WTC11 (cell line): Measurements from ENCODE around the gene NKIRAS2. TPM values are rescaled to one million over a fixed set of nuclear protein-coding genes. Genes with fewer than 3 reads are reported as not detected.

ENCODE experiments used
- ATAC-seq: fragments of 200-7000 bp; cut with Tn5 transposase; 2 replicates; pipeline ENCODE4 v1.10.0; 2021; ENCODE audit warnings: mild to moderate bottlenecking, moderate library complexity
- CTCF ChIA-PET: fragments of 300-600 bp; sonication (Branson Sonifier 250); formaldehyde crosslinking; loops from one replicate; lab custom pipeline; 2021; ENCODE audit warnings: antibody characterized with exemption; lab: Charles Lee
- POLR2A ChIA-PET: fragments of 350-600 bp; sonication (Branson Sonifier 250); formaldehyde crosslinking; loops from one replicate; lab custom pipeline; 2021; ENCODE audit warnings: antibody characterized with exemption; lab: Charles Lee
- DNase-seq: peaks from one replicate; pipeline ENCODE4 v3.0.0; 2021; ENCODE audit warnings: low spot score
- H3K27ac Mint-ChIP-seq: 2 replicates; pipeline ENCODE4 v1.8.0; 2021; ENCODE audit warnings: mixed read lengths
- H3K27me3 Mint-ChIP-seq: 2 replicates; pipeline ENCODE4 v1.8.0; 2021; ENCODE audit warnings: low read depth, mild to moderate bottlenecking, moderate library complexity, mixed read lengths
- H3K36me3 Mint-ChIP-seq: 2 replicates; pipeline ENCODE4 v1.8.0; 2021; ENCODE audit warnings: mixed read lengths
- H3K4me1 Mint-ChIP-seq: 2 replicates; pipeline ENCODE4 v1.8.0; 2022; ENCODE audit warnings: mixed read lengths
- H3K4me3 Mint-ChIP-seq: 2 replicates; pipeline ENCODE4 v1.8.0; 2021; ENCODE audit warnings: mild to moderate bottlenecking, moderate library complexity, mixed read lengths
- H3K9me3 Mint-ChIP-seq: 2 replicates; pipeline ENCODE4 v1.8.0; 2021; ENCODE audit warnings: mixed read lengths
- ATF1 ChIP-seq: sonication (generic); formaldehyde crosslinking; IDR thresholded peaks from 2 replicates; pipeline ENCODE4 v1.8.1; 2023; ENCODE audit warnings: mild to moderate bottlenecking, moderate library complexity, missing genetic modification reagents
- E2F1 ChIP-seq: sonication (generic); formaldehyde crosslinking; IDR thresholded peaks from 2 replicates; pipeline ENCODE4 v1.8.0; 2022; ENCODE audit warnings: mild to moderate bottlenecking, missing genetic modification reagents
- ELF4 ChIP-seq: sonication (generic); formaldehyde crosslinking; IDR thresholded peaks from 2 replicates; pipeline ENCODE4 v1.8.1; 2022; ENCODE audit warnings: low read depth, mild to moderate bottlenecking, moderate library complexity, missing genetic modification reagents
- GTF2I ChIP-seq: fragments of 250-450 bp; sonication (Bioruptor Pico); conservative IDR thresholded peaks from 2 replicates; pipeline ENCODE4 v1.4.0; 2021; ENCODE audit warnings: mild to moderate bottlenecking
- JAZF1 ChIP-seq: fragments of 250-450 bp; sonication (Bioruptor Pico); IDR thresholded peaks from 2 replicates; pipeline ENCODE4 v1.9.0; 2021; ENCODE audit warnings: moderate library complexity, mild to moderate bottlenecking, inconsistent platforms
- JUN ChIP-seq: sonication (generic); formaldehyde crosslinking; IDR thresholded peaks from 2 replicates; pipeline ENCODE4 v1.8.0; 2023; ENCODE audit warnings: mild to moderate bottlenecking, missing genetic modification reagents
- MXD4 ChIP-seq: fragments of 250-450 bp; sonication (Bioruptor Pico); IDR thresholded peaks from 2 replicates; pipeline ENCODE4 v1.8.0; 2021; ENCODE audit warnings: mild to moderate bottlenecking, moderate library complexity, borderline replicate concordance
- TP53 ChIP-seq: sonication (generic); formaldehyde crosslinking; IDR thresholded peaks from 2 replicates; pipeline ENCODE4 v1.8.1; 2023; ENCODE audit warnings: mild to moderate bottlenecking, missing genetic modification reagents
- ZBTB21 ChIP-seq: sonication (generic); formaldehyde crosslinking; IDR thresholded peaks from 2 replicates; pipeline ENCODE4 v1.8.1; 2023; ENCODE audit warnings: mild to moderate bottlenecking, missing genetic modification reagents, borderline replicate concordance
- ZNF263 ChIP-seq: sonication (generic); formaldehyde crosslinking; IDR thresholded peaks from 2 replicates; pipeline ENCODE4 v1.8.1; 2022; ENCODE audit warnings: low read depth, mild to moderate bottlenecking, moderate library complexity, missing genetic modification reagents
- total RNA-seq: library from RNA; stranded (reverse); gene quantifications from 3 replicates; pipeline ENCODE4 v1.2.3, GENCODE V29; 2021
- TF ChIP-seq, protein P1 (sequence below): sonication (generic); formaldehyde crosslinking; IDR thresholded peaks from 2 replicates; pipeline ENCODE4 v1.8.0; 2022; ENCODE audit warnings: missing genetic modification reagents
- TF ChIP-seq, protein P2 (sequence below): sonication (generic); formaldehyde crosslinking; IDR thresholded peaks from 2 replicates; pipeline ENCODE4 v1.8.1; 2022; ENCODE audit warnings: low read depth, mild to moderate bottlenecking, moderate library complexity, missing genetic modification reagents, borderline replicate concordance
- TF ChIP-seq, protein P3 (sequence below): fragments of 250-450 bp; sonication (Bioruptor Pico); IDR thresholded peaks from 2 replicates; pipeline ENCODE4 v1.9.0; 2021; ENCODE audit warnings: mild to moderate bottlenecking
- TF ChIP-seq, protein P4 (sequence below): sonication (generic); formaldehyde crosslinking; IDR thresholded peaks from 2 replicates; pipeline ENCODE4 v1.8.0; 2022; ENCODE audit warnings: mild to moderate bottlenecking, missing genetic modification reagents
- TF ChIP-seq, protein P5 (sequence below): sonication (generic); formaldehyde crosslinking; IDR thresholded peaks from 2 replicates; pipeline ENCODE4 v1.8.1; 2023; ENCODE audit warnings: mild to moderate bottlenecking, missing genetic modification reagents, borderline replicate concordance
- TF ChIP-seq, protein P6 (sequence below): sonication (generic); formaldehyde crosslinking; IDR thresholded peaks from 2 replicates; pipeline ENCODE4 v1.8.1; 2023; ENCODE audit warnings: mild to moderate bottlenecking, missing genetic modification reagents, moderate library complexity

NKIRAS2 gene
- total RNA-seq, 1 experiment from 2014 or later: 36.1 TPM

GRCh38 chr17:41971721-41972523 lies 48.0 kb upstream of the NKIRAS2 start:
- POLR2A ChIA-PET: interaction anchor here (0.7 kb wide), 1 partner anchor 141 kb away, joined by 5 read pairs; no protein-coding TSS in a partner anchor
- no peak for TF ChIP-seq ZBTB21 (CRISPR knock-in tag)
- TF ChIP-seq, protein P1, sequence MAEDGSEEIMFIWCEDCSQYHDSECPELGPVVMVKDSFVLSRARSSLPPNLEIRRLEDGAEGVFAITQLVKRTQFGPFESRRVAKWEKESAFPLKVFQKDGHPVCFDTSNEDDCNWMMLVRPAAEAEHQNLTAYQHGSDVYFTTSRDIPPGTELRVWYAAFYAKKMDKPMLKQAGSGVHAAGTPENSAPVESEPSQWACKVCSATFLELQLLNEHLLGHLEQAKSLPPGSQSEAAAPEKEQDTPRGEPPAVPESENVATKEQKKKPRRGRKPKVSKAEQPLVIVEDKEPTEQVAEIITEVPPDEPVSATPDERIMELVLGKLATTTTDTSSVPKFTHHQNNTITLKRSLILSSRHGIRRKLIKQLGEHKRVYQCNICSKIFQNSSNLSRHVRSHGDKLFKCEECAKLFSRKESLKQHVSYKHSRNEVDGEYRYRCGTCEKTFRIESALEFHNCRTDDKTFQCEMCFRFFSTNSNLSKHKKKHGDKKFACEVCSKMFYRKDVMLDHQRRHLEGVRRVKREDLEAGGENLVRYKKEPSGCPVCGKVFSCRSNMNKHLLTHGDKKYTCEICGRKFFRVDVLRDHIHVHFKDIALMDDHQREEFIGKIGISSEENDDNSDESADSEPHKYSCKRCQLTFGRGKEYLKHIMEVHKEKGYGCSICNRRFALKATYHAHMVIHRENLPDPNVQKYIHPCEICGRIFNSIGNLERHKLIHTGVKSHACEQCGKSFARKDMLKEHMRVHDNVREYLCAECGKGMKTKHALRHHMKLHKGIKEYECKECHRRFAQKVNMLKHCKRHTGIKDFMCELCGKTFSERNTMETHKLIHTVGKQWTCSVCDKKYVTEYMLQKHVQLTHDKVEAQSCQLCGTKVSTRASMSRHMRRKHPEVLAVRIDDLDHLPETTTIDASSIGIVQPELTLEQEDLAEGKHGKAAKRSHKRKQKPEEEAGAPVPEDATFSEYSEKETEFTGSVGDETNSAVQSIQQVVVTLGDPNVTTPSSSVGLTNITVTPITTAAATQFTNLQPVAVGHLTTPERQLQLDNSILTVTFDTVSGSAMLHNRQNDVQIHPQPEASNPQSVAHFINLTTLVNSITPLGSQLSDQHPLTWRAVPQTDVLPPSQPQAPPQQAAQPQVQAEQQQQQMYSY: no peak
- no peak for TF ChIP-seq GTF2I
- no peak for TF ChIP-seq ZNF263 (CRISPR knock-in tag)
- no peak for TF ChIP-seq ATF1 (CRISPR knock-in tag)
- TF ChIP-seq, protein P2, sequence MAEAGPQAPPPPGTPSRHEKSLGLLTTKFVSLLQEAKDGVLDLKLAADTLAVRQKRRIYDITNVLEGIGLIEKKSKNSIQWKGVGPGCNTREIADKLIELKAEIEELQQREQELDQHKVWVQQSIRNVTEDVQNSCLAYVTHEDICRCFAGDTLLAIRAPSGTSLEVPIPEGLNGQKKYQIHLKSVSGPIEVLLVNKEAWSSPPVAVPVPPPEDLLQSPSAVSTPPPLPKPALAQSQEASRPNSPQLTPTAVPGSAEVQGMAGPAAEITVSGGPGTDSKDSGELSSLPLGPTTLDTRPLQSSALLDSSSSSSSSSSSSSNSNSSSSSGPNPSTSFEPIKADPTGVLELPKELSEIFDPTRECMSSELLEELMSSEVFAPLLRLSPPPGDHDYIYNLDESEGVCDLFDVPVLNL (CRISPR knock-in tag): no peak
- TF ChIP-seq JUN: no peak
- TF ChIP-seq, all 79 proteins: peak for 0
- CTCF ChIA-PET: interaction anchor here (0.5 to 1.6 kb wide), 2 partner anchors 41 to 185 kb away, joined by 3 to 4 read pairs; partner anchors contain the start of genes JUP and ODAD4
- DNase-seq (no peak), ATAC-seq (no peak)
- Mint-ChIP-seq H3K27ac (no peak overlapping the region), H3K4me3 (no peak overlapping the region), H3K36me3 (peaks cover 30% of the 10 kb centered on the region), H3K4me1 (peaks cover 8% of the 10 kb centered on the region), H3K9me3 (no peaks in the 10 kb centered on the region), H3K27me3 (no peaks in the 10 kb centered on the region)

DNA sequence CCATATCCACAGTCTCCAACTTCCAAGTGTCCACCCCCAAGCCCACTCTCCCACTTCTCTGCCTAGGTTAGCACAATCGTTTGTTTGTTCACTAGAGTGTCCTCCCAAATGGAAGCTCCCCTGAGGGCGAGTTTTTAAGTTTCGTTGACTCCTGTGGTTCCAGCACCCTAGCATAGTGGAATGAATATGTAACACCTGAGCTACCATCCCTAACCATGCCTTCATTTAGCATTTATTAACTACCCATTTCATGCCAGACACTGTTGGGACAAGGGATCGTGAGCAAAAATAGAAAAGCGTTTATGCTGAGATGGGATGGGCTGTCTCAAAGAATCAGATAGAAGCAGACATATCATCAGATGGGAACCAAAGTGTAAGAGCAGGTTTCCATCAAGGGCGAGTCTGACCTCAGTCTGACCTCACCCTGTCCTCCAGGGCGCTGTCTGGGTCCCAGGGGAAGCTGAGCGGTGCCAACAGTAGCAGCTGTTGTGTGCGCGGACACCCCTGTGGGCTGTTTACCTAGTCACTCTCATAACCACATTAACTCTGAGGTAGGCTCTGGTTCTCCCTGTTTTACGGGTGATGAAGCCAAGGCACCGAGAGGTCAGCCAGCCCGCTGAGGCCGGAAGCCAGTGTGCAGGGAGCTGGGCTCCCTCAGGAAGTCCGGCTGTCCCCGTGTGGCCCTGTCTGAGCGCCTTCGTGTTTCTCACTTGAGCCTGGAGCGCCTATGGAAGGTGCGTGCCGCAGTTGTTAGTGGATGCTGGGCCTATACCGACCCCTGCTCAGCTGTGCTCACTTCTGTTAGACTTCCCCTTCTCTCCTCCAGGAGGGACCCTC lies 47.1 kb upstream of the NKIRAS2 start:
- no peak for ATAC-seq
- POLR2A ChIA-PET: no interaction called here

More for the DNA sequence above, 47.1 kb upstream of the NKIRAS2 start:
- no peak overlapping the region for H3K27ac Mint-ChIP-seq
- CTCF ChIA-PET: interaction anchor here (0.5 to 1.6 kb wide), 3 partner anchors 14 to 186 kb away, joined by 3 to 4 read pairs (median 3); partner anchors contain the start of genes JUP and ODAD4
- no peaks in the 10 kb centered on the region for H3K9me3 Mint-ChIP-seq
- no peak overlapping the region for H3K4me3 Mint-ChIP-seq
- TF ChIP-seq, protein P3, sequence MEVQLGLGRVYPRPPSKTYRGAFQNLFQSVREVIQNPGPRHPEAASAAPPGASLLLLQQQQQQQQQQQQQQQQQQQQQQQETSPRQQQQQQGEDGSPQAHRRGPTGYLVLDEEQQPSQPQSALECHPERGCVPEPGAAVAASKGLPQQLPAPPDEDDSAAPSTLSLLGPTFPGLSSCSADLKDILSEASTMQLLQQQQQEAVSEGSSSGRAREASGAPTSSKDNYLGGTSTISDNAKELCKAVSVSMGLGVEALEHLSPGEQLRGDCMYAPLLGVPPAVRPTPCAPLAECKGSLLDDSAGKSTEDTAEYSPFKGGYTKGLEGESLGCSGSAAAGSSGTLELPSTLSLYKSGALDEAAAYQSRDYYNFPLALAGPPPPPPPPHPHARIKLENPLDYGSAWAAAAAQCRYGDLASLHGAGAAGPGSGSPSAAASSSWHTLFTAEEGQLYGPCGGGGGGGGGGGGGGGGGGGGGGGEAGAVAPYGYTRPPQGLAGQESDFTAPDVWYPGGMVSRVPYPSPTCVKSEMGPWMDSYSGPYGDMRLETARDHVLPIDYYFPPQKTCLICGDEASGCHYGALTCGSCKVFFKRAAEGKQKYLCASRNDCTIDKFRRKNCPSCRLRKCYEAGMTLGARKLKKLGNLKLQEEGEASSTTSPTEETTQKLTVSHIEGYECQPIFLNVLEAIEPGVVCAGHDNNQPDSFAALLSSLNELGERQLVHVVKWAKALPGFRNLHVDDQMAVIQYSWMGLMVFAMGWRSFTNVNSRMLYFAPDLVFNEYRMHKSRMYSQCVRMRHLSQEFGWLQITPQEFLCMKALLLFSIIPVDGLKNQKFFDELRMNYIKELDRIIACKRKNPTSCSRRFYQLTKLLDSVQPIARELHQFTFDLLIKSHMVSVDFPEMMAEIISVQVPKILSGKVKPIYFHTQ (CRISPR knock-in tag): no peak
- TF ChIP-seq JUN: no peak
- TF ChIP-seq, protein P4, sequence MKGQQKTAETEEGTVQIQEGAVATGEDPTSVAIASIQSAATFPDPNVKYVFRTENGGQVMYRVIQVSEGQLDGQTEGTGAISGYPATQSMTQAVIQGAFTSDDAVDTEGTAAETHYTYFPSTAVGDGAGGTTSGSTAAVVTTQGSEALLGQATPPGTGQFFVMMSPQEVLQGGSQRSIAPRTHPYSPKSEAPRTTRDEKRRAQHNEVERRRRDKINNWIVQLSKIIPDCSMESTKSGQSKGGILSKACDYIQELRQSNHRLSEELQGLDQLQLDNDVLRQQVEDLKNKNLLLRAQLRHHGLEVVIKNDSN (CRISPR knock-in tag): no peak
- TF ChIP-seq, protein P5, sequence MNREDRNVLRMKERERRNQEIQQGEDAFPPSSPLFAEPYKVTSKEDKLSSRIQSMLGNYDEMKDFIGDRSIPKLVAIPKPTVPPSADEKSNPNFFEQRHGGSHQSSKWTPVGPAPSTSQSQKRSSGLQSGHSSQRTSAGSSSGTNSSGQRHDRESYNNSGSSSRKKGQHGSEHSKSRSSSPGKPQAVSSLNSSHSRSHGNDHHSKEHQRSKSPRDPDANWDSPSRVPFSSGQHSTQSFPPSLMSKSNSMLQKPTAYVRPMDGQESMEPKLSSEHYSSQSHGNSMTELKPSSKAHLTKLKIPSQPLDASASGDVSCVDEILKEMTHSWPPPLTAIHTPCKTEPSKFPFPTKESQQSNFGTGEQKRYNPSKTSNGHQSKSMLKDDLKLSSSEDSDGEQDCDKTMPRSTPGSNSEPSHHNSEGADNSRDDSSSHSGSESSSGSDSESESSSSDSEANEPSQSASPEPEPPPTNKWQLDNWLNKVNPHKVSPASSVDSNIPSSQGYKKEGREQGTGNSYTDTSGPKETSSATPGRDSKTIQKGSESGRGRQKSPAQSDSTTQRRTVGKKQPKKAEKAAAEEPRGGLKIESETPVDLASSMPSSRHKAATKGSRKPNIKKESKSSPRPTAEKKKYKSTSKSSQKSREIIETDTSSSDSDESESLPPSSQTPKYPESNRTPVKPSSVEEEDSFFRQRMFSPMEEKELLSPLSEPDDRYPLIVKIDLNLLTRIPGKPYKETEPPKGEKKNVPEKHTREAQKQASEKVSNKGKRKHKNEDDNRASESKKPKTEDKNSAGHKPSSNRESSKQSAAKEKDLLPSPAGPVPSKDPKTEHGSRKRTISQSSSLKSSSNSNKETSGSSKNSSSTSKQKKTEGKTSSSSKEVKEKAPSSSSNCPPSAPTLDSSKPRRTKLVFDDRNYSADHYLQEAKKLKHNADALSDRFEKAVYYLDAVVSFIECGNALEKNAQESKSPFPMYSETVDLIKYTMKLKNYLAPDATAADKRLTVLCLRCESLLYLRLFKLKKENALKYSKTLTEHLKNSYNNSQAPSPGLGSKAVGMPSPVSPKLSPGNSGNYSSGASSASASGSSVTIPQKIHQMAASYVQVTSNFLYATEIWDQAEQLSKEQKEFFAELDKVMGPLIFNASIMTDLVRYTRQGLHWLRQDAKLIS (CRISPR knock-in tag): no peak
- TF ChIP-seq, protein P6, sequence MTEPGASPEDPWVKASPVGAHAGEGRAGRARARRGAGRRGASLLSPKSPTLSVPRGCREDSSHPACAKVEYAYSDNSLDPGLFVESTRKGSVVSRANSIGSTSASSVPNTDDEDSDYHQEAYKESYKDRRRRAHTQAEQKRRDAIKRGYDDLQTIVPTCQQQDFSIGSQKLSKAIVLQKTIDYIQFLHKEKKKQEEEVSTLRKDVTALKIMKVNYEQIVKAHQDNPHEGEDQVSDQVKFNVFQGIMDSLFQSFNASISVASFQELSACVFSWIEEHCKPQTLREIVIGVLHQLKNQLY: no peak
- TF ChIP-seq GTF2I: no peak
- TF ChIP-seq JAZF1 (CRISPR knock-in tag): no peak
- no peak for TF ChIP-seq MXD4 (CRISPR knock-in tag)
- TF ChIP-seq E2F1: no peak
- TF ChIP-seq TP53 (CRISPR knock-in tag): no peak
- no peak for TF ChIP-seq ELF4 (CRISPR knock-in tag)
- H3K4me1 Mint-ChIP-seq: peaks cover 5% of the 10 kb centered on the region
- no peak for DNase-seq
- H3K27me3 Mint-ChIP-seq: no peaks in the 10 kb centered on the region
- H3K36me3 Mint-ChIP-seq: peaks cover 39% of the 10 kb centered on the region
